Measurements from ENCODE around the gene STRADB.

DNA sequence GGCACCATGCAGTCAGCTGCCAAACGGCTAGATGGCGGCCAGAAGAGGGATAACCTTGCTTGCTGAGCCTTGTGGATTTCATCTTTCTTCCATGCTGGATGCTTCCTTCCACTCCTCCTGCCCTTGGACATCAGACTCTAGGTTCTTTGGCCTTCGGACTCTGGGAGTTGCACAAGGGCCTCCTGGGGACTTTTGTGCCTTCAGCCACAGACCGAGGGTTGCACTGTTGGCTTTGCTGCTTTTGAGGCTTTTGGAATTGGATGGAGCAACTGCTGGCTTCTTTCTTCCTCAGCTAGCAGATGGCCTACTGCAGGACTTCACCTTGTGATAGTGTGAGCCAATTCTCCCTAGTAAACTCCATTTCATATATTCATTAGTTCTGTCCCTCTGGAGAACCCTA lies 31.0 kb downstream of the STRADB start:
- TF ChIP-seq, protein P1, sequence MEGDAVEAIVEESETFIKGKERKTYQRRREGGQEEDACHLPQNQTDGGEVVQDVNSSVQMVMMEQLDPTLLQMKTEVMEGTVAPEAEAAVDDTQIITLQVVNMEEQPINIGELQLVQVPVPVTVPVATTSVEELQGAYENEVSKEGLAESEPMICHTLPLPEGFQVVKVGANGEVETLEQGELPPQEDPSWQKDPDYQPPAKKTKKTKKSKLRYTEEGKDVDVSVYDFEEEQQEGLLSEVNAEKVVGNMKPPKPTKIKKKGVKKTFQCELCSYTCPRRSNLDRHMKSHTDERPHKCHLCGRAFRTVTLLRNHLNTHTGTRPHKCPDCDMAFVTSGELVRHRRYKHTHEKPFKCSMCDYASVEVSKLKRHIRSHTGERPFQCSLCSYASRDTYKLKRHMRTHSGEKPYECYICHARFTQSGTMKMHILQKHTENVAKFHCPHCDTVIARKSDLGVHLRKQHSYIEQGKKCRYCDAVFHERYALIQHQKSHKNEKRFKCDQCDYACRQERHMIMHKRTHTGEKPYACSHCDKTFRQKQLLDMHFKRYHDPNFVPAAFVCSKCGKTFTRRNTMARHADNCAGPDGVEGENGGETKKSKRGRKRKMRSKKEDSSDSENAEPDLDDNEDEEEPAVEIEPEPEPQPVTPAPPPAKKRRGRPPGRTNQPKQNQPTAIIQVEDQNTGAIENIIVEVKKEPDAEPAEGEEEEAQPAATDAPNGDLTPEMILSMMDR (IDR thresholded peaks at IDR 0.05; ENCODE audit: insufficient read depth, low read length, poor library complexity, severe bottlenecking) = no peak
- no peak for TF ChIP-seq EZH2phosphoT487 (conservative IDR thresholded peaks at IDR 0.05; ENCODE audit: low read length)

Measured in SU-DHL-6 (cell line).